PC-3 (cell line): ENCODE data around the gene CPZ.

ENCODE experiments used
- EZH2 ChIP-seq: fragments of 300-600 bp; sonication (generic); IDR thresholded peaks from one replicate; pipeline ENCODE4 v1.6.1; 2017; ENCODE audit warnings: antibody characterized with exemption, mild to moderate bottlenecking, low read length; ENCODE audit not compliant: unreplicated experiment
- EZH2phosphoT487 ChIP-seq: fragments of 300-600 bp; sonication (generic); IDR thresholded peaks from 2 replicates; pipeline ENCODE4 v1.6.1; 2018; ENCODE audit warnings: mild to moderate bottlenecking, antibody characterized with exemption, low read length, borderline replicate concordance
- TF ChIP-seq, protein P1 (sequence below): fragments of 300-600 bp; sonication (generic); conservative IDR thresholded peaks from 2 replicates; pipeline ENCODE4 v1.5.1; 2017; ENCODE audit warnings: antibody characterized with exemption, low read depth, mild to moderate bottlenecking, low read length

DNA sequence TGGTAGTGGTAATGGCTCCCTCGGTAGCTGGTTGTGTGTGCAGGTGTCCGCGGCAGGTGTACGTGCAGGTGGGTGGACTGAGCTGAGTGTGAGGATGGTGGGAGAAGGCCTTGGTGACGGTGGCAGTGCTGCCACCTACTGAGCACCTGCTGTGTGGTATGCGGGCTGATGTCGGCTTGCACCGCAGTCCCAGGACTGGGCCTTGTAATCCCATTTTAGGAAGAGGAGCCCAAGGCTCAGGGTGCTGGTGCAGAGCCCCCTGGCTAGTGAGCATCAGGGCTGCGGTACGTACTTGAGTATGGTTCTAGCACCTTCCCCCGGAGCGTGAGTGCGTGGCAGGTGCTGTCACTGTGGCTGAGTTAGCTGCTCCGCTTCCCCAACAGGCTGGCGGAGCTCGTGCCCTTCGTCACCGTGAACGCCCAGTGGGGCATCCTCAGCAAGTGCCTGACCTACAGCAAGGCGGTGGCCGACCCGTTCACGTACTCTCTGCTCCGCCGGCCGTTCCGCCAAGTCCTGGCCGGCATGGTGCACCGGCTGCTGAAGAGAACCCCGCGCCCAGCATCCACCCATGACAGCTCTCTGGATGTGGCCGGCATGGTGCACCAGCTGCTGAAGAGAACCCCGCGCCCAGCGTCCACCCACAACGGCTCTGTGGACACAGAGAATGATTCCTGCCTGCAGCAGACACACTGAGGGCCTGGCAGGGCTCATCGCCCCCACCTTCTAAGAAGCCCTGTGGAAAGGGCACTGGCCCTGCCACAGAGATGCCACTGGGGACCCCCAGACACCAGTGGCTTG lies 5.7 kb upstream of the CPZ start:
- TF ChIP-seq, protein P1, sequence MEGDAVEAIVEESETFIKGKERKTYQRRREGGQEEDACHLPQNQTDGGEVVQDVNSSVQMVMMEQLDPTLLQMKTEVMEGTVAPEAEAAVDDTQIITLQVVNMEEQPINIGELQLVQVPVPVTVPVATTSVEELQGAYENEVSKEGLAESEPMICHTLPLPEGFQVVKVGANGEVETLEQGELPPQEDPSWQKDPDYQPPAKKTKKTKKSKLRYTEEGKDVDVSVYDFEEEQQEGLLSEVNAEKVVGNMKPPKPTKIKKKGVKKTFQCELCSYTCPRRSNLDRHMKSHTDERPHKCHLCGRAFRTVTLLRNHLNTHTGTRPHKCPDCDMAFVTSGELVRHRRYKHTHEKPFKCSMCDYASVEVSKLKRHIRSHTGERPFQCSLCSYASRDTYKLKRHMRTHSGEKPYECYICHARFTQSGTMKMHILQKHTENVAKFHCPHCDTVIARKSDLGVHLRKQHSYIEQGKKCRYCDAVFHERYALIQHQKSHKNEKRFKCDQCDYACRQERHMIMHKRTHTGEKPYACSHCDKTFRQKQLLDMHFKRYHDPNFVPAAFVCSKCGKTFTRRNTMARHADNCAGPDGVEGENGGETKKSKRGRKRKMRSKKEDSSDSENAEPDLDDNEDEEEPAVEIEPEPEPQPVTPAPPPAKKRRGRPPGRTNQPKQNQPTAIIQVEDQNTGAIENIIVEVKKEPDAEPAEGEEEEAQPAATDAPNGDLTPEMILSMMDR = peak; percentile 61
- TF ChIP-seq EZH2 = no peak
- no peak for TF ChIP-seq EZH2phosphoT487
